Activated B cell treated with CpG ODN at 0.5 μM for 24 hours (primary cell): ENCODE results near the gene SLC22A2. TPM values are rescaled to one million over a fixed set of nuclear protein-coding genes. Genes with fewer than 3 reads are reported as not detected.

Source experiments
- ATAC-seq: fragments of 200-7000 bp; cut with Tn5 transposase; one replicate; pipeline ENCODE4 v1.10.0; 2021; ENCODE audit warnings: low read depth, mild to moderate bottlenecking, moderate library complexity
- CTCF ChIA-PET: fragments of 350-600 bp; sonication (Branson Sonifier 250); formaldehyde crosslinking; loops from one replicate; lab custom pipeline; 2021; ENCODE audit warnings: antibody characterized with exemption; lab: Charles Lee
- POLR2A ChIA-PET: fragments of 350-600 bp; sonication (Branson Sonifier 250); formaldehyde crosslinking; loops from one replicate; lab custom pipeline; 2021; ENCODE audit warnings: antibody characterized with exemption; lab: Charles Lee
- DNase-seq: peaks from one replicate; pipeline ENCODE4 v3.0.0; 2022
- H3K27ac Mint-ChIP-seq: one replicate; pipeline ENCODE4 v1.8.0; 2020; ENCODE audit warnings: mixed read lengths
- H3K27me3 Mint-ChIP-seq: one replicate; pipeline ENCODE4 v1.8.0; 2021; ENCODE audit warnings: mixed read lengths
- H3K36me3 Mint-ChIP-seq: one replicate; pipeline ENCODE4 v1.8.0; 2021; ENCODE audit warnings: low read depth, mixed read lengths
- H3K4me1 Mint-ChIP-seq: one replicate; pipeline ENCODE4 v1.8.0; 2021; ENCODE audit warnings: mixed read lengths
- H3K4me3 Mint-ChIP-seq: one replicate; pipeline ENCODE4 v1.8.0; 2020; ENCODE audit warnings: mild to moderate bottlenecking, mixed read lengths
- H3K9me3 Mint-ChIP-seq: one replicate; pipeline ENCODE4 v1.8.0; 2020; ENCODE audit warnings: mixed read lengths
- CTCF ChIP-seq: fragments of 200-600 bp; IDR thresholded peaks from one replicate; pipeline ENCODE4 v1.8.0; 2022; ENCODE audit warnings: antibody characterized with exemption, mild to moderate bottlenecking
- intact Hi-C: fragments of 100-400 bp; cut with micrococcal nuclease; formaldehyde crosslinking; loops from one replicate; pipeline ENCODE4 v1.15.1; 2024
- total RNA-seq: library from RNA; stranded (reverse); gene quantifications from 2 replicates; pipeline ENCODE4 v1.2.3, GENCODE V29; 2022

Gene SLC22A2
- total RNA-seq, 1 donor from 2014 or later, result not detected

GRCh38 chr6:160172704-160173103 is 85.9 kb downstream of the SLC22A2 start:
- TF ChIP-seq CTCF, result no peak
- no peaks in the 10 kb centered on the region for H3K9me3 Mint-ChIP-seq
- H3K27ac Mint-ChIP-seq, result no peak overlapping the region
- no peaks in the 10 kb centered on the region for H3K36me3 Mint-ChIP-seq
- H3K27me3 Mint-ChIP-seq, result peaks cover 25% of the 10 kb centered on the region
- ATAC-seq (no peak), DNase-seq (no peak)
- intact Hi-C loops, result no loop called here
- POLR2A ChIA-PET, result no interaction called here
- CTCF ChIA-PET, result no interaction called here
- no peak overlapping the region for H3K4me3 Mint-ChIP-seq
- H3K4me1 Mint-ChIP-seq, result no peaks in the 10 kb centered on the region

GRCh38 chr6:160170018-160170680 is 88.5 kb downstream of the SLC22A2 start:
- ChIA-PET POLR2A (no interaction called here), CTCF (no interaction called here)
- ATAC-seq (no peak), DNase-seq (no peak)
- TF ChIP-seq CTCF, result no peak
- intact Hi-C loops, result no loop called here
- H3K27ac Mint-ChIP-seq, result no peak overlapping the region
- H3K9me3 Mint-ChIP-seq, result no peaks in the 10 kb centered on the region
- H3K4me3 Mint-ChIP-seq, result no peak overlapping the region
- no peaks in the 10 kb centered on the region for H3K36me3 Mint-ChIP-seq
- peaks cover 21% of the 10 kb centered on the region for H3K27me3 Mint-ChIP-seq
- no peaks in the 10 kb centered on the region for H3K4me1 Mint-ChIP-seq

- no peaks in the 10 kb centered on the region for H3K9me3 Mint-ChIP-seq
- TF ChIP-seq CTCF, result no peak
- ATAC-seq, result no peak
- ChIA-PET POLR2A (no interaction called here), CTCF (no interaction called here)
- peaks cover 15% of the 10 kb centered on the region for H3K27me3 Mint-ChIP-seq
- H3K4me1 Mint-ChIP-seq, result no peaks in the 10 kb centered on the region
- no peak overlapping the region for H3K4me3 Mint-ChIP-seq
- no peak overlapping the region for H3K27ac Mint-ChIP-seq
- H3K36me3 Mint-ChIP-seq, result no peaks in the 10 kb centered on the region
- intact Hi-C loops, result no loop called here
- no peak for DNase-seq
These were observed 90.8 kb downstream of the SLC22A2 start for GRCh38 chr6:160167604-160168399.

Other genes with a start within 250 kb of the SLC22A2 start
- gene SLC22A1, start 137.0 kb downstream of the SLC22A2 start, total RNA-seq, result 1.0 and 2.8 TPM in 2 replicates
- gene SLC22A3, start 89.6 kb upstream of the SLC22A2 start, total RNA-seq, result not detected in 2 replicates